ENCODE data around the gene ATP2C2.

Gene ATP2C2

GRCh38 chr16:84455031-84455430 is 86.7 kb downstream of the ATP2C2 start:
- Histone ChIP-seq H3K36me3 (ENCODE audit: control insufficient read depth, low read length) (no peaks in the 10 kb centered on the region), H3K27ac (ENCODE audit: low read depth, low read length) (no peak overlapping the region), H3K4me2 (ENCODE audit: low read length) (no peak overlapping the region), H3K79me2 (ENCODE audit: control insufficient read depth, low read length) (no peaks in the 10 kb centered on the region), H3K9me2 (replicated peaks; ENCODE audit: control insufficient read depth, low read length) (no peaks in the 10 kb centered on the region), H3K4me1 (ENCODE audit: control insufficient read depth, low read length) (no peaks in the 10 kb centered on the region), H3K27me3 (ENCODE audit: control insufficient read depth, low read length) (no peaks in the 10 kb centered on the region), H3K4me3 (ENCODE audit: low read length) (no peak overlapping the region), H4K20me1 (ENCODE audit: control insufficient read depth, insufficient read depth, low read depth, low read length) (no peaks in the 10 kb centered on the region), H3F3A (ENCODE audit: control insufficient read depth, insufficient read depth) (no peaks in the 10 kb centered on the region), H3K9me3 (ENCODE audit: control insufficient read depth, insufficient read depth, low read length) (no peaks in the 10 kb centered on the region)
- no peak for TF ChIP-seq CTCF (IDR thresholded peaks at IDR 0.05; ENCODE audit: low read depth, low read length, poor library complexity, severe bottlenecking)

- no peaks in the 10 kb centered on the region for H4K20me1 ChIP-seq (ENCODE audit: control insufficient read depth, insufficient read depth, low read depth, low read length)
- H3K4me2 ChIP-seq (ENCODE audit: low read length), result no peak overlapping the region
- H3K36me3 ChIP-seq (ENCODE audit: control insufficient read depth, low read length), result no peaks in the 10 kb centered on the region
- no peak overlapping the region for H3K4me3 ChIP-seq (ENCODE audit: low read length)
- H3K27ac ChIP-seq (ENCODE audit: low read depth, low read length), result no peak overlapping the region
- no peaks in the 10 kb centered on the region for H3F3A ChIP-seq (ENCODE audit: control insufficient read depth, insufficient read depth)
- no peaks in the 10 kb centered on the region for H3K27me3 ChIP-seq (ENCODE audit: control insufficient read depth, low read length)
- H3K79me2 ChIP-seq (ENCODE audit: control insufficient read depth, low read length), result no peaks in the 10 kb centered on the region
- no peaks in the 10 kb centered on the region for H3K4me1 ChIP-seq (ENCODE audit: control insufficient read depth, low read length)
- H3K9me2 ChIP-seq (replicated peaks; ENCODE audit: control insufficient read depth, low read length), result no peaks in the 10 kb centered on the region
- H3K9me3 ChIP-seq (ENCODE audit: control insufficient read depth, insufficient read depth, low read length), result no peaks in the 10 kb centered on the region
- no peak for TF ChIP-seq CTCF (IDR thresholded peaks at IDR 0.05; ENCODE audit: low read depth, low read length, poor library complexity, severe bottlenecking)
- no peak for TF ChIP-seq EZH2phosphoT487 (IDR thresholded peaks at IDR 0.05; ENCODE audit: borderline replicate concordance, low read length)
Observed at GRCh38 chr16:84458606-84459532, 90.5 kb downstream of the ATP2C2 start.

GRCh38 chr16:84459533-84459894 is 91.2 kb downstream of the ATP2C2 start:
- Histone ChIP-seq H3K4me2 (ENCODE audit: low read length) (no peak overlapping the region), H3K27me3 (ENCODE audit: control insufficient read depth, low read length) (no peaks in the 10 kb centered on the region), H4K20me1 (ENCODE audit: control insufficient read depth, insufficient read depth, low read depth, low read length) (no peaks in the 10 kb centered on the region), H3F3A (ENCODE audit: control insufficient read depth, insufficient read depth) (no peaks in the 10 kb centered on the region), H3K9me3 (ENCODE audit: control insufficient read depth, insufficient read depth, low read length) (no peaks in the 10 kb centered on the region), H3K27ac (ENCODE audit: low read depth, low read length) (no peak overlapping the region), H3K4me1 (ENCODE audit: control insufficient read depth, low read length) (no peaks in the 10 kb centered on the region), H3K36me3 (ENCODE audit: control insufficient read depth, low read length) (no peaks in the 10 kb centered on the region), H3K9me2 (replicated peaks; ENCODE audit: control insufficient read depth, low read length) (no peaks in the 10 kb centered on the region), H3K79me2 (ENCODE audit: control insufficient read depth, low read length) (no peaks in the 10 kb centered on the region), H3K4me3 (ENCODE audit: low read length) (no peak overlapping the region)
- no peak for TF ChIP-seq CTCF (IDR thresholded peaks at IDR 0.05; ENCODE audit: low read depth, low read length, poor library complexity, severe bottlenecking)
- no peak for TF ChIP-seq EZH2phosphoT487 (IDR thresholded peaks at IDR 0.05; ENCODE audit: borderline replicate concordance, low read length)
